A549 treated with RU486 at 1 μM for 4 hours (cell line): ENCODE data around the gene ARHGEF4. TPM values are rescaled to one million over a fixed set of nuclear protein-coding genes. Genes with fewer than 3 reads are reported as not detected.

Source experiments
- total RNA-seq: library from RNA; stranded (reverse); fragments of 200-300 nt; extraction: Qiagen RNA extraction; gene quantifications from 5 replicates; pipeline ENCODE4 v1.2.3, GENCODE V29; 2022; ENCODE audit warnings: low read depth

The ARHGEF4 gene, protein sequence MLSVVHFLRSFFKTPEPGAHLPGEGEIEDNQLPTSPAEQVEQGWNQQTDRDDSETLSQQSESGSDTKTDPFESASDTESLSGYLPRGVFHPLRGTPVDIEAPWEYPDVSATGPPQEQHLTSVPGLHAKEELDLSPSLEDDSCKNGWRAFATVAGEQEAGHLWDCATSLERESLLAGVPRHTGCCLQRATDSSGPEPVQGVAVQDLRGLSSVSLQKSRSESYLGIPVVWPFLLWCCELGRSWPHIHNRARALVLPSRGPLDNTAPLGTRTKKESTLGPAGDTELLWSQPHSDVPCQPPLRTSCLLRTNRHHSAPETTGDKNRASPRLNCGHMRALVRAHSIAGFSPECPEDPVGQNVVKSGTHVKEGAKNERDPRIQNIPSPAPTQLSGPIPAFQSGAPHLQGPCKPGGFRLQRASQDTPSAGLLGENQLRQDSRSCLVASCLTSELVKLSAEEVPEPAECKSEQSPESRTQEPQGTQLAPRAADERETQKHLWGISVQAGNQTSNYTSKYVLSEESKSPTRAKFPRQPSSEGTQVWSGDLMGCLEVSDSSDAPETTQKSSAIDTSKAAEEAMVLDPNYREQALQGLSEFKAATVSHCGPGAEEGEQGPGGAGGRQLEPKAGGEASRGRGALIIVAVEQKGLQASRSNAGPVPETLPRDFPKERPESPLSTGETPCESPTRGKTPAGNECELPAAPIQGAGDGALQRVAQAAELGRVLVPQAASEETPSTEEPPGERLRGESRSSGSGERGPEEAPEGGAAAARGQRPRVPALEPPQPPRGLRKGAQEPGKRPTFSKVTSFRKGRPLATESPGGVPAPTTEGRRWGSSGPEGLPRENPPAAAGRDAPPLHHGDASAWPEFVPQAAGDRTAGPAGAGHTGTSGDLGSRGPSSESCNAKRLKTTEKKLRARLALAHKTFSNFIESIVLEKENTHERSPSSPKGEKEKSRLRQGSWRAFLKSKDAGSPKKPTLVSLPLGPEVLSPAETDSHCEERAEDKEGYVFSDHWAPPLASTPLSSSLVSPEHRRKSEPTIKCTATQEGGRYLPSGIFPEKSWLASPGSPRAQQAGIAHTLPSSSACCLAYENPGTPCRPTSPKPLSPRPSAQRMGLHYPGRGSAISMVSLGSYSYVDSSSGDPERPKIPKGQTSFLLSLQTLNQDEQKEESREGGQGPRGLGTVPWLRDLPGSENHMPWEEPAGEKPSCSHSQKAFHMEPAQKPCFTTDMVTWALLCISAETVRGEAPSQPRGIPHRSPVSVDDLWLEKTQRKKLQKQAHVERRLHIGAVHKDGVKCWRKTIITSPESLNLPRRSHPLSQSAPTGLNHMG (N-terminal part only)
- 5.8 to 8.7 TPM (median 6.7 TPM) in 5 replicates for total RNA-seq

GRCh38 chr2:130836501-130837174 is at the start of gene ARHGEF4:
ARHGEF4 (plus strand) TSS chr2:130836914; CDS start chr2:130836954, 40 bp downstream.

GRCh38 chr2:131093006-131093695 is 256.4 kb downstream of the ARHGEF4 start, which contains the start of gene FAM168B:
FAM168B (minus strand) TSS chr2:131093460; CDS start chr2:131082646, 10,814 bp downstream.

Other genes with a start within 250 kb of the ARHGEF4 start
- not detected in 5 replicates for gene CFC1, start 237.3 kb upstream of the ARHGEF4 start, total RNA-seq
- gene POTEJ, start 225.5 kb upstream of the ARHGEF4 start, total RNA-seq: not detected in 5 replicates
- gene GPR148, start 107.8 kb upstream of the ARHGEF4 start, total RNA-seq: not detected in 5 replicates
- gene AMER3, start 81.4 kb upstream of the ARHGEF4 start, total RNA-seq: not detected in 5 replicates